ENCODE data around the gene STH. TPM values are rescaled to one million over a fixed set of nuclear protein-coding genes. Genes with fewer than 3 reads are reported as not detected.

Gene STH
- total and polyA plus RNA-seq, 2 experiments from 2014 or later, result not detected

- peaks cover 6% of the 10 kb centered on the region for H3K27me3 ChIP-seq
- TF ChIP-seq EZH2phosphoT487 (IDR thresholded peaks at IDR 0.05; ENCODE audit: low read depth, severe bottlenecking, unreplicated experiment) (no peak), CTCF (IDR thresholded peaks at IDR 0.05; ENCODE audit: poor library complexity) (no peak), EZH2 (IDR thresholded peaks at IDR 0.05; ENCODE audit: borderline replicate concordance) (no peak)
- no peak overlapping the region for H2AFZ ChIP-seq
- H3K9me3 ChIP-seq (ENCODE audit: low read depth), result no peaks in the 10 kb centered on the region
- H4K20me1 ChIP-seq (ENCODE audit: insufficient read depth, poor library complexity, severe bottlenecking), result no peaks in the 10 kb centered on the region
- WGBS (ENCODE audit: low lambda C conversion rate, missing lambda C conversion rate), result 82% methylated on average over 9 of the region's 9 CpGs
- H3K36me3 ChIP-seq (replicated peaks; ENCODE audit: insufficient read depth, low read depth), result no peaks in the 10 kb centered on the region
- no peak overlapping the region for H3K27ac ChIP-seq
- no peaks in the 10 kb centered on the region for H3K4me1 ChIP-seq (ENCODE audit: insufficient read depth)
- no peaks in the 10 kb centered on the region for H3K79me2 ChIP-seq
- H3K4me2 ChIP-seq, result no peak overlapping the region
- no peaks in the 10 kb centered on the region for H3K9me2 ChIP-seq (replicated peaks; ENCODE audit: insufficient read depth)
- H3K4me3 ChIP-seq, result no peak overlapping the region
- DNase-seq (ENCODE audit: low spot score), result no peak
These were observed 40.7 kb upstream of the STH start for GRCh38 chr17:45958307-45958706.

DNA sequence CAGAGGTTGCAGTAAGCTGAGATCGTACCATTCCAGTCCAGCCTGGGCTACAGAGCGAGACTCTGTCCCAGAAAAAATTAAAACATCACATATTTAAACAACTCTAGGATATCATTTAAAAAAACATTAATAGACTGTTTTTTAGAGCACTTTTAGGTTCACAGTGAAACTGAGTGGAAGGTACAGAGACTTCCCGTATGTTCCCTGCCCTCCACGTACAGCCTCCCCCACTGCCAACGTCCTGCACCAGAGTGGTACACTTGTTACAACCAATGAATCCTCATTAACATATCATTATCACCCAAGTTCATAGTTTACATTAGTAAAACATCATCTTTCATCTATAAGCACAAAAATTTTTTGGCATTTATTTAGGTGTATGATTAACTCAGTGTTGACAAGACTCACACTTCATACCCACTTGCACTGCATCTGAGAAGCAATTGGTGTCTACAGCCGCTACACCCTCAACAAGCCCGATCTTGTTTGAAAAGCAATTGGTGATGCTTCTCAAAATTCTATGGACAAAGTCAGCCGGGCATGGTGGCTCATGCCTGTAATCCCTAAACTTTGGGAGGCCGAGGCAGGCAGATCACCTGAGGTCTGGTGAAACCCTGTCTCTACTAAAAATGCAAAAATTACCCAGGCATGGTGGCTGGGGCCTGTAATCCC is 39.9 kb upstream of the STH start:
- no peak for DNase-seq (ENCODE audit: low spot score)
- H3K27ac ChIP-seq, result no peak overlapping the region
- no peak overlapping the region for H3K4me3 ChIP-seq
- WGBS (ENCODE audit: low lambda C conversion rate, missing lambda C conversion rate), result 89% methylated on average over 9 of the region's 9 CpGs
- no peaks in the 10 kb centered on the region for H3K9me3 ChIP-seq (ENCODE audit: low read depth)
- H3K36me3 ChIP-seq (replicated peaks; ENCODE audit: insufficient read depth, low read depth), result no peaks in the 10 kb centered on the region
- no peaks in the 10 kb centered on the region for H3K27me3 ChIP-seq
- no peak overlapping the region for H2AFZ ChIP-seq
- no peak overlapping the region for H3K4me2 ChIP-seq
- no peaks in the 10 kb centered on the region for H4K20me1 ChIP-seq (ENCODE audit: insufficient read depth, poor library complexity, severe bottlenecking)
- H3K79me2 ChIP-seq, result no peaks in the 10 kb centered on the region
- H3K4me1 ChIP-seq (ENCODE audit: insufficient read depth), result no peaks in the 10 kb centered on the region
- H3K9me2 ChIP-seq (replicated peaks; ENCODE audit: insufficient read depth), result no peaks in the 10 kb centered on the region
- TF ChIP-seq EZH2phosphoT487 (IDR thresholded peaks at IDR 0.05; ENCODE audit: low read depth, severe bottlenecking, unreplicated experiment), result no peak
- TF ChIP-seq EZH2 (IDR thresholded peaks at IDR 0.05; ENCODE audit: borderline replicate concordance), result no peak
- TF ChIP-seq CTCF (IDR thresholded peaks at IDR 0.05; ENCODE audit: poor library complexity), result no peak

DNA sequence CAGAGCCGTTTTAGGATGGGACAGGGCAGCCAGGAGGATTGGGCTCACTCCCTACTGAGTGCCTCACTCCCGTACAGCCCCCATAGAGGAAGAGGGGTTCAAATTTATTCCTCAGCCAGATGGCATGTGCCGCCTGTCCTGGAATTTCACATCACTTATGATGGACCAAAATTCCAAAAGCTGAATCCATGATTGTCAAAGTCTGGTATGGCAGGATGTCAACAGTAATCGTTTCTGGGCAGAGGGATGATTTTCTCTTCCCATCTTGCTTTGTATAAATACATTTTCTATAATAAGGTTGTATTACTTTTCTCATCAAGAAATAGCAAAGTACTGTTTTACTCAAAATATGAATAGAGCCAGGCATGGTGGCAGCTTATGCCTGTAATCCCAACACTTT is 38.7 kb upstream of the STH start:
- no peak for DNase-seq (ENCODE audit: low spot score)
- Histone ChIP-seq H3K4me3 (no peak overlapping the region), H3K4me2 (no peak overlapping the region), H3K36me3 (replicated peaks; ENCODE audit: insufficient read depth, low read depth) (no peaks in the 10 kb centered on the region), H3K4me1 (ENCODE audit: insufficient read depth) (no peaks in the 10 kb centered on the region), H3K27ac (no peak overlapping the region), H2AFZ (no peak overlapping the region), H3K79me2 (no peaks in the 10 kb centered on the region), H3K9me2 (replicated peaks; ENCODE audit: insufficient read depth) (no peaks in the 10 kb centered on the region), H3K27me3 (no peaks in the 10 kb centered on the region), H4K20me1 (ENCODE audit: insufficient read depth, poor library complexity, severe bottlenecking) (no peaks in the 10 kb centered on the region), H3K9me3 (ENCODE audit: low read depth) (no peaks in the 10 kb centered on the region)
- TF ChIP-seq CTCF (IDR thresholded peaks at IDR 0.05; ENCODE audit: poor library complexity) (no peak), EZH2phosphoT487 (IDR thresholded peaks at IDR 0.05; ENCODE audit: low read depth, severe bottlenecking, unreplicated experiment) (no peak), EZH2 (IDR thresholded peaks at IDR 0.05; ENCODE audit: borderline replicate concordance) (no peak)
- WGBS (ENCODE audit: low lambda C conversion rate, missing lambda C conversion rate), result 75% methylated on average over 4 of the region's 4 CpGs

Data from hepatocyte (in vitro differentiated cells).